SW480 (cell line): ENCODE measurements around the gene SGCA.

Experiments
- DNase-seq: peaks from one replicate; pipeline ENCODE4 v3.0.0-alpha.2; 2016; ENCODE audit warnings: low spot score

The SGCA gene

DNA sequence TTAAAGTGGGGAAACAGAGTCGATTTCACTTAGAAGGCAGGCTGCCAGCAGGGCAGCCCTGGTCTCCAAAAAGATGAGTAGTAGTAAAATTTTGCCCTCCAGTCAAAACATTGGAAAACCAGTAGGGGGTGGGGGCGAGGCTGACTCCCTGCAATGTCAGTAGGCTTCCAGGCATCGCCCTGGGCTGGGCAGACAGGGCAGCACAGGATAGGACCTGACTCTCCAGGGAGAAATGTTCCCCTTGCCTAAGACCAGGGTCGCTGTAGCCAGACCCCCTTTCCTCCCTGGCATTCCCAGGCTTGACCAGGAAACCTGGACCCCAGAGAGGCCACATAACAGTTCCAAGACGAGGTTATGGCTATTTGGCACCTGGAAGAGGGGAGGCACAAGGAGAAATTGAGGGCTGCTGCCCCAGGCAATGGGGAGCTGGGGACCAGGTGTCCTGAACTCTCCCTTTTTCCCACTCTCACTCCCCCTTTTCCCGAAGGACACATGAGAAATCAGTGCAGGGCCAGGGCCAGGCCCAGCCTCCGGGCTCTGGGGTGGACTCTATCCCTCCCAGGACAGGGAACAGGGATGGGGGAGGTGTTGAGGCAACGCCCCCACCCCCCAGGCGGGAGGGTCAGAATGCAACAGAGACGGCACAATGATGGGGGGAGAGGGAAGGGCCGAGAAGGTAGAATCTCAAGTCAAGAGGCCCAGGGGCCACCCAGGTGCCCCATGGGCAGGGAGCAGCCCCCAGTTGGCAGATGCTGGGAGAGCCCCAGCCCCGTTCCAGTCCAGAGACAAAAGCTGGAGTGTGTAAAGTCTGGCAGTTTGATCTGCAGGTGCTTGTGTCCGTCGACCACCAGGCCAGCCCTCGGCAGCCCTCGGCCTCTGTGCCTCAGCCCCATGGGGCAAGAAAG lies 31.3 kb upstream of the SGCA start:
- no peak for DNase-seq

DNA sequence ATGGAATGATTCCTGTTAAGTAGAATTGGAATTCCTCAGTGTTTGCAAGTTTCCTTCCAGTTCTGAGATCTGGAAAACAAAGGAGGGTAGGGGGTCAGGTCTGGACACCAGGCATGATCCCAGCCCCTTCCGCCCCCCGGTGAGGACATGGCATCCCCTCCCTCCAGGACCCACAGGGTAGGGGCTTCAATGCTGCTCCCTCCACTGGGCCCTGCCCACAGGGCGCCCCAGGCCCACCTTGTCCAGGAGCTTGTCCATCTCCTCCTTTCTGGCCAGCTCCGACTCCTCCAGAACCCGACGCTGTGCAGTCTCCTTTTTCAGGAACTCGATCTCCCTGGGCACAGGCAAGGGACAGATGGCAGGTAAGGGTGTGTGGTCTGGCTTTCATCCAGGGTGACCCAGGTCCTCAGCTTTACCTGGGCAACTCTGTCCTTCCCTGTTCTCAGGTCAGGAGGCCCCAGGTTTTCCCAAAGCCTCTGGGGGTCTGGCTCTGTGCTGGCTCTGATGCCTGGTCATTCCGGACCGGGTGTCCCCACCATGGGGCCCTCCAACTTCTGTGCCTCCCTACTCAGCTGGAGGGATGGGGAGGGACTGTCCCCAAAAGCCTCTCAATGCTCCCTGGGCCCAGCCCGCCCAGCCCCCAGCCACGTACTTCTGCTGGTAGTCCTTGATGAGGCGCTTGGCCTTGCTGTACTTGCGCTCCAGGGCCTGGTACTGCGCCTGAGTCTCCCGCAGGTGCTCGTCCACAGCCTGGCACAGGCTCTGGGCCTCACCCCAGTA lies 30.3 kb upstream of the SGCA start:
- no peak for DNase-seq

DNA sequence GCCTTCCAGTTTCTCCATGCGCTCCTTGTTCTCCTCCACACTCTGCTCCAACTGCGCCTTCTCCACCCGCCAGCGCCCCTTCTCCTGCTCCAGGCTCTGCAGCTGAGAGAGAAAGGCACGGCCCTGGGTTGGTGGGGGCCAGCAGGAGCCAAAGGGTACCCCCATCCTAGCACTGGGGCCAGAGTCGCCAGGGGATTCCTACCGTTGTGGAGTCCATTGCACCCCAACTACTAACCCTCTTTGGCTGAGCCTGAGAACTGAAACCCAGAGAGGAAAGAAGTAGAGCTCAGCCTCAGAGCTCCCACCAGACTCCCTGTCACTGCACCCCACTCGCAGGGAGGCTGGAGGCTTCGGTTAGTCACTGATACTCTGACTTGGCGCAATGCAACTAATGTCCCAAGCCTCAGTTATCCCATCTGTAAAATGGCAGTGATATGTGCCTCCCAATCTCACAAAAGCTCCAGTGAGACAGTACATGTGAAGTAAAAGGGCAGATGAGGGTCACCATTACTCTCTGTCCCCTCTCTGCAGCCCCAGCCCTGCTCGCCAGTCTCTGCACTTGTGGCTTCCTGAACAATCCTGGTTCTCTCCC lies 29.6 kb upstream of the SGCA start:
- DNase-seq, result no peak

DNA sequence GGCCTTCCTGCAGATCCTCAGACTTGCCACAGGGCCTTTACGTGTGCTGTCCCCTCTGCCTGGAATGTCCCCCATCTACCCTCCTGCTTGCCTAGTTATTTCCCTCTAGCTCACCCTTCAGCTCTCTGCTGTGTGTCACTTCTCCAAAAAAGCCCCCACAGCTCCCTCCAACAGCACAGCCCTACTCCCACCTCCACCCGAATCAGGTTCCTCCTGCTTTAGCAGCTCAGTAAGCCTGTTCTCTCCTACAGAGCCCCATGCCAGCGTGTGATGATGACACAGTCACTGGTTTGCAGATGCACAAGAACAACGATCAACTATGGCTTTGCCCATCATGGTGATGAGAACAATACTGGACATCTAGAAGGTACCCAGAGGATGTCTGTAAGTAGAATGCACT lies 28.8 kb upstream of the SGCA start:
- DNase-seq, result no peak

DNA sequence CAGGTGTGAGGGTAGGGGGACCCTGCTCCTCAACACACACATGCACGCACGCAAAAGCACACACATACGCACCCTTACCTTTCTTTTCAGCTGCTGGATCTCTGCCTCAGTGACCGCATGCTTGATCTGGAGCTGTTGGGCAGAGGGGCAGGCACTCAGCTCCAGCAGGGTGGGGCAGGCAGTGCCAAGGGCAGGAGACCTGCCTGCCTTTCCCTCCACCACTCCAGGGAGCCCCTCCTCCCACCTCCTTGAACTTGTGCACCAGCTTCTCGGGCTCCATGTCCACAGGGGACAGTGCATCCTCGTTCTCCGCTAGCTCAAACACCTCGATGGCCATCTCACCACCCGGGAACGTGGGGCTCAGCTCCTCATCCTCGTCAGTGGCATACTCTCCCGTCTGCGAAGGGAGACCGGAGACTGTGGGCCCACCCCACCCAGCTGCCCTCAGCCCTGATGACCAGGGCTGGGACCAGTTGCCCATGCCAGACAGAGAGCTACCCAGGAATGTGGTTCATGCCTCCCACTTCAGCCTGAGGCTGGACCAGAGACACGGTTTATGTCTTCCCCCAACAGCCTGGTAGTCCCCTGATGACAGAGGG lies 26.5 kb upstream of the SGCA start:
- no peak for DNase-seq

DNA sequence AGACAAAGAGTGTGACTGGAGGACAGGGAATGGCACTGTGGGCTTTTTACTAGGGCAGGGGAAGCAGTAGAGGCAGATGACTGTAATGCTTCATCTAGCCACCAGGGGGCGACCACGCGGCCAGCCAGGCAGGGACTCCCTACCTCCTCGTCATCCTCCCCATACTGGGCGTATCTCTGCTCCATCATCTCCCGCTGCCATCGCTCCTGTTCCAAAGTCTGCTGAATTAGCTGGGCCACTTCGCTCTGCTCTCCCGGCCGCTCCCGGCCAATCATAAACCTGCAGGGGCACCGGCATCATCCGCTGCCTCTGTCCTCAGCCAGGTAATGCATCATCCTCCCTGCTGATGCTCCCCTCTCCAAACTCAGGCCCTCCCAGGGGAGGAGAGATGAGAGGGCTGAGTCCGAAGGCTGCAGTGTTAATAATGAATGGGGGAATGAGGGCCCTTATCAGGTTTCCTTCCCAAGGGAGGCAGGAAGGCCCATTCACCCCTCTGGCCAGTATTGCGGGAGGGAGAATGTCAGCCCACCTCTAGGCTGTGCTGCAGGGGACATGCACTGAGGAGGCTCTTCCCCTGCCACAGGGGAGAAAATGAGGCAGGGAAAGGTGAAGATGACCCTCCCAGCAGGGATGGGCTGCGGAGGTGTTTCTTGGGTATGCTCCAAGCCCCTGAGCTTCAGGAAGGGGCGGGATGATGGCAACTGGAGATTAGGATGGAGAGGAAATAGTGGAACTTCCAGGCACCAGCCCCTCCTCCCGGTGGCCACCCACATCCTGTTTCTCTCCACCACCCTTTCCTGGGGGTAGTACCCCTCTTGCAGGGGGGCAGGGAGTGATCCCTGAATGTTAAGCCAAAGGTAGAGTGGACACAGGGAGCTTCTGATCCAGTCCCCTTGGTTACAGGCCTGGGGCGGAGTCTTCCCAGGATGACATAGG lies 25.6 kb upstream of the SGCA start:
- DNase-seq, result peak; percentile 77

DNA sequence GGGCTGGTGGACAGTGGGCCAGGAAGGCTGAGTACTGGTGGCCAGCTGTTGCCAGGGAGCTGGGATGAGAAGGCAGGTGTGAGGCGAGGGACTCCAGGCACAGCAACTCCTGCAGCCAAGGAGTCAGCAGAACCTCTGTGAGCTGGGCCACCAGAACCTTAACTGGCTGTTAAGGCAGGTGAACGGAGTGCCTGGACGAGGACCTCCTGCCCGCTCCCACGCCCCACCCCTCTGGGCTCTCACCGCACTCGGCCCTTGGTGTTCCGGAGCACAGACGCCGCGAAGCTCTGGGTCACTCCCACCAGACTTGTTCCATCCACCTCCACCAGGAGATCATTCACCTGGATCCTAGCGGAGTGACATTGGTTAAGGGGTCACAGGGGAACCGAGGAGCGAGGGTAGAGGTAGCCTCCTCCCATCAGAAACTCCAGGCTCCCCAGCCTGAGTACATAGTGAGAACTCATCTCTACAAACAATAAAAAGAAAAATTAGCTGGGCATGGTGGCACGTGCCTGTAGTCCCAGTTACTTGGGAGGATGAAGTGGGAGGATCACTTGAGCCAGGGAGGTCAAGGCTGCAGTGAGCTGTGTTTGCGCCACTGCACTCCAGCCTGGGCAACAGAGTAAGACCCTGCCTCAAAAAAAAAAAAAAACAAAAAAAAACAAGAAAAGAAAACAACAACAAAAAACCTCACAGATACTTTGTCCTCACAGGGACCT lies 24.6 kb upstream of the SGCA start:
- DNase-seq, result no peak

DNA sequence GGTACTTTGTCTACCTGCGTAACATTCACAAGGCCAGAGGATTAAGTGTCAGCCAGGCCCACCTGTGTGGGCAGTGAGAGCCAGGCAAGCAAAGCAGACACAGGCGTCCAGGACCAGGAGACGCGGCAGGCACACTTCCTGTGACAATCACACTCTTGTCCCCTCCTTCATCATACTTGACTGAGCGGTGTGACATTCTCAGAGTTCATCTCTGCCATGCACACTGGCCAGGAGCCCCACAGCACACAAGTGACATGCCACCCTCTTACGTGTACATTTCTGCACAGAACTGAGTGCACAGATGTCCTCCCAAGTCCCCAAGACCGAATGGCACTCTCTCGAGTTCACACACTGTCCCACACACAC lies 24.1 kb upstream of the SGCA start:
- DNase-seq, result no peak

DNA sequence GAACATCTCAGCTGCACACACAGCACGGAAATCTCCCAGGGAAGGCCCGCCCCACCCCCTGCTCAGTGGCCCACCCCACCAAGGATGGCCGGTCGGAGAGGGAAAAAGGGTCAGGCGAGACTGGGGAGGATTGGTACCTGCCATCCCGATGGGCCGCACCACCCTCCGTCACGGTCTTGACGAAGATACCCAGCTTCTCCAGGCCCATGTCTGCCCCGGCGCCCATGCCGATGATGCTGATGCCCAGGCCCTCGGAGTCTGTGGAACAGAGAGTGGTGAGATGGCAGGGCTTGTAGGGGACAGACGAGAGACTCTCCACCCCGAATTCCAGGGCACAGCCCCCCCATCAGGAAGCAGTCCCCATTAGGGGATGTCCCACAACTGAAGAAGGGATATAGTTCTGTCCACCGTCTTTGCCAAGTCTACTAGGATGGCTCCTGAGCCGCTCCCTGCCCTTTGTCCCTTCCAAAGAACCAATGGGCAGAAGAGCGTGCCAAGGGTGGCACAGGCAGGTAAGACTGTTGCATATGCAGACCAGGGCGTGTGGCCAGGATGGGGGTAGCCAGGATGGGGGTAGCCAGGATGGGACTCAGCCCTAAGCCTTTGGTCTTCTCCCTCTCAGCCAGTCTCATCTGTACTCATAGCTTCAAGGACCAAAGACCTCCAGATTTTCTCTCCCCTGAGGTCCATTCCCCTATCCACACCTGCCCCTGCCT lies 22.2 kb upstream of the SGCA start:
- DNase-seq, result no peak

DNA sequence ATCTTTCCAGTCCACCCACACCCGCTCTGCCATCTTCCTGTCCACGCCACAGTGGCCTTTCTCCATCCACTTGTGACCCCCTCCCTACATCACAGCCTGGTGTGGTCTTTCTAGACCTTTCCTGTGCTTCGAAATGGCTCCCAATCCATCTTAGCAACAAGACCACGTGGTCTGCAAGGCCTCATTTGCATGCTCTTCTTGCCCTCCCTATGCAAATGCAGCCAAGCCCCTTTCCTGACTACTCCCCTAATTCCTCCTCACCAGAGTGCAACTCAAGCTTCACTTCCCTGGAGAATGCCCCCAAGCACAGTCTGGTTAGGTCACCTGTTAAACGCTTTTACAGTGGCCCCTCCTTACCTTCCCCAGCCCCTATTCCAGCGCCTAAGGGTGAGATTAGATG lies 21.4 kb upstream of the SGCA start:
- peak; percentile 39 for DNase-seq

DNA sequence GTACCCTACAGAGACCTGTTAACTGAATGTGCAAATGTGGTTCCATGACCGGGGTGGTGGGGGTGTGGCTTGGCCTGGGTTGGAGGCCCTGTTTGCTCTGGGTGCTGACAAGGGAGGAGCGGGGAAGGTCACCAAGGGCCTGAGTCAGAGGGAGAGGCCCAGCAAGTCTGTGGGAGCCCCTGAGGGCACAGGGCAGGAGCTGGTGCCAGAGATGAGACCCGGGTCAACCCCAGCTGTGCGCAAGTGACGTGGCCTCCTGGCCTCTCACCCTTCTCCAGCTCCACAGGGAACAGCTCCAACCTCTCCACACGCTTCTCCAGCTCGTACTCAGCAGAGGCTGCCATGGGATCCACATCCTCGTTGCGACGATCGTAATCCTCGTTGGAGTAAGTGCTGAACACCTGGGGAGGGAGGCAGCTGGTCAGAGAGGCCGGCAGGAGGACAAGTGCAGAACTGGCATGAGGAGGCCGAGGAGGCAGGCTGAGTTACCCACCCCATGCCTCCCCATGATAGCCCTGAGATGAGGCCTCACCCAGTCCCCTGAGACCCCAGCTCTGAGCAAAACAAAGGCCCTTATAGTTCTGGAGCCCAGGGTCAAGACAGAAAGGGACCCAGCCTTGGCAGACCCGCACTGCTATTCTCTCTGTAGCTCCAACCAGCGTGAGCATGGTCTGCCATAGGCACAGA lies 20.8 kb upstream of the SGCA start:
- no peak for DNase-seq

DNA sequence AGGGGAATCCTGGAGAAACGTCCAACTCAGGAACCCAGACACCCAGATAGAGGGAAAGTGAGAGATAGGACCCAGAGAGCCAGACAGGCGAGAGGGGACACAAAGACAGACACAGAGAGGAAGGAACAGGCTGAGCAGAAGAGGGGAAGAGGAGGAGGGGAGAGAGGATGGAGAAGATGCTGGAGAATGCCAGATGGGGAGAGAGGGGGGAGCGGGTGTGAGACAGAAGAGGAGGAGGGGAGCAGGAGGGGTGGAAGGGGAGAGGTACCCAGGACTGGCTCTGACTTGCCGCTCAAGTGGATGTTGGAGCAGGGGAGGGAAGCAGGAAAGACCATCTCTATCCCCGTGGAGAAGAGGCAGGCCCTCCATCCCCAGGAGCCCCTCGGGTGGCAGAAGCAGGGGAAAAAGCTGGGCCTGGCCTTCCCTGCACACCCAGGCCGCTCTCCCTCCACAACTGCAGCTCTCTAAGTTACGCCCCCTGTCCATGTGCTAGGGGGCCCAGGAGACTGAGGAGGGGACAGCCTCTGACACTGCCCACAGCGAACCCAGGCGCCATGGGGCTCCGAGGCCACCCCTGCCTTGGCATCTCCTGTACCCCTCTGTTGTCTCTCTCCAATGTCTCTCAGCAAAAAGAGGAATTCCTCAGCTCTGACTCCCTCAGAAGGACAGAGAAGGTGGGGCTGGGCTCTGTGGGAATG lies 20.1 kb upstream of the SGCA start:
- no peak for DNase-seq

DNA sequence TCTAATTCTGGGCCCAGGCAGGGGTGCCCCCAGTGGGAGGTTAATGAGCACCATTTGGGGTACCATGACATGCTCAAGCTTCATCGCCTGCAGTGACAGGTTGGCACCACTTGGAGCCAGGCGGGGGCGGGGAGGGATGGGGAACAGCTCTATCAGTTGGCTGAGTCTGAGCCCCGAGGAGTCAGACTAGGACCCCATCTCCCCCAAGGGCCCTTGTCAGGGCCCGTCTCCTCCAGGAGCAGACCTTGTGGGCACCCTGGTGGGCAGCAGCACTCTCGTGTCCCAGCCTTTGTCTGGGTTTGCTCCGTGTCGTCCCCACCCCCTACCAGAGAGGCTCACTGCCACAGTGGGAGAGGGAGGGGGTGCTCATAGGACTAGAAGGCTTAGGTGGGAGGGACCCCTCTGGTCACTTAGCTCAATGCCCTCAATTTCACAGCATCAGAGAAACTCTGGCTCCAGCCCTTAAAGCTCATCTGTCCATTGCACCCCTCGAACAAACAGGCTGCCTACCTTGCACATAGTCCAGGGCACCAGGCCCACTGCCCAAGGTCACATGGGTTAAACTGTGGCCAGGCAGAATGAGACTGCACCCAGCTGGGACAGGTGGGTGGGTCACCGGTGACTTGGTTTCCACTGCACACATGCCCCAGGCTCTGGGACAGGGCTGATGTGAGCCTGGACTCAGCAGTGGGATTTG lies 19.4 kb upstream of the SGCA start:
- no peak for DNase-seq

DNA sequence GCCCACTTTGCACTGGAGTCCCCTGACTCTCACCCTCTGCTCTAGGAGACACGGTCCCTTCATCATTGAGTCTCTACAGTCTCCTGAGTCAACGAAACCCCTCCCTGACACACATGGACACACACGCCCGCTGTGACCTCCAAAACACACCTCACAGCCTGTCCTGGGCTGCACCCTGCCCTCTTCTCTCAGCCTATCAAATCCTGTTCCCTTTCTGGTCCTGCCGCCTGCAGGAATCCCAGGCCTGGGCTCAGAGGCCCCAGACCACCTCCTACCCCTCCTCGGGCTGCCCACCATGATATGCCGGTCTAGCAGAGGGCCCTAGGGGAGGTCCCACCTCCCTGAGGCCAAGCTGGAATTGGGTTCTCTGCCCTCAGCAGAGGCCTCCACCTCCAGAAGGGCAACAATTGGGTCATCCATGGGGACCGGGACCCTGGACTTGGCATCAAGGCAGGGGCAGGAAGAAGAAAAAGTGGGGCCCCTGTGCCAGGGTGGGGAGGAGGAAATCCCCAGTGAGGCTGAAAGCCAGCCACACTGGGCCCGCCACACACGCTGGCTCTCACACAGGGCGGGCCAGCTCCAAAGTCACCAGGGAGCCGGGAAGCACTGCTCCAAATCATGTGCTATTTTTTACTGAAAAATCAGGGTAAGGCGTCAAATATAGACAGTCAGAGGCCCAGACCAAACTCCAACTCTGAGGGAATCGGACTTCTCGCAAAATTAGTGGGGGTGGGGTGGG lies 18.7 kb upstream of the SGCA start:
- no peak for DNase-seq

DNA sequence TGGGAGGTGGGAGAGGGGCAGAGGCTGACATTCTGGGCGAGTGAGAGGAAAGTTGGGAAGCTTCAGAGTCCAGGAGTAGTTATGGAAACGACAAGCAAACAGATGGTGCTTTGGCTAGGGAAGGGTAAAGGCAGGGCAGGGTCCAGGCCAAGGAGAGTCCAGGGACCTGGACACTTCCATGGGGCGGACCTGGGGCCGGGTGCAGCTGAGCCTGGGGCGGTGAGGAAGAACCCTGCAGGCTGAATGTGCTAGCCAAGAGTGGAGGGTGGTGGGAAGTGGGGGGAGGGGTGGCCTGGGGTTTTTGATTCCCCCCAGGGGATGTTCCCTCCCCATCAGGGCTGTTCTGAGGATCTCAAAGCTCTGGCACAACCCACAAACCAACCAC lies 18.0 kb upstream of the SGCA start:
- DNase-seq, result no peak

DNA sequence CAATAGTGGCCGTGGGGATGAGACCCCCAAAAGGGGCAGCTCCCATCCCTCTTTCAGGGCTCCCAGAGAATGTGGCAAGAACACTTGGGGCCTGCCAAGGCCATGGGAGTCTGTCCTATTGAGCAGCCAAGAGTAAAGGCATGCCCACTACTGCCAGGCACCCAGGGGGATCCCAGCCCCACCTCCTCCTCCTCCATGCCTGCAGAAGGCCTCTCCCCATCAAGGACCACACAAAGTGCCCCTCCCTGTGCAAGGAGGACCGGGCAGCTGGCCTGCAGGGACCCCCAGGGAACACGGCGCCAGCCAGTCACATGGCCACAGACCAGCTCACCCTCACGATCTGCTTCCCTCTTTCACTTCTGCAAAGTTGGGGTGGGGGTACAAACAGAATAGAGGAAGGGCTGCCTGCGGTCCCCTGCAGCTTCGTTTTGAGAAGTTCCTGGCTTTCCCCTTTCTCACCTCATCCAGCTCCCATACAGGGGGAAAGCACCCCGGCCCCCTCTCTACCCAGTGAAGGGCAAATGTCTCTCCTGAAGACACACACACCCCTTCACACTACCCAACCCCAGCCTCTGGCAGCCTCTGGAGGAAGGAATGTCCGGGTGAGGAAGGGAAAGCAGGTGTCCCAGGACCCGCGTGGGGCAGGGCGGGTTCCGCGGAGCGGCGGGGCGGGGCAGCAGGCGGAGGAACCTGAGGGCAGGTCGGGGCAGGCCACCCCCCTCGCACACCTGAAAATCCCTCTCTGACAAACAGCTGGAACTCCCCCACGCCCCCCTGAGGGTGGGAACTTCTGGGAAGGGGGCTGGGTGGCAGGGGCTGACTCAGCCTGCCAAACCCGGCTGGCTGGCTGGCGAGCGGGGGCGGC lies 17.3 kb upstream of the SGCA start:
- peak; percentile 60 for DNase-seq

DNA sequence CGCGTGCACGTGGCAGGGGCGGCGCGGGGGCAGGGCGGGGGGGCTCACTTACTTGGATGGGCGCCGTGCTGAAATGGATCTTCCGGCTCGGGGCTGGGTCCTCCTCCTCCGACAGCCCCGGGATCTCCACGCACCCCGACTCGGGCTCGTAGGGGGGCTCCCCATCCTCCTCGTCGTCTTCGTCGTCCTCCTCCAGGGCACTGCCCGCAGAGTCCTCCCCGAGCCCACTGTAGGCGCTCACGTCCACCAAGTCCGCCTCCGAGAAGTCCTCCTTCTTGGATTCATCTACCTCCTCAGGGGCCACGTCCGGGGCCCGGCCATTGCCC lies 16.8 kb upstream of the SGCA start:
- no peak for DNase-seq
